GM19193 (cell line): ENCODE measurements around the gene FAM171A2.

Source experiments
- POLR2A ChIP-seq: IDR thresholded peaks from 4 replicates; pipeline ENCODE4 v1.6.1; 2011; ENCODE audit not compliant: insufficient read depth, insufficient read length; ENCODE audit errors: extremely low read depth

Gene FAM171A2

GRCh38 chr17:44345454-44346026 lies 18.1 kb downstream of the FAM171A2 start:
- TF ChIP-seq POLR2A = peak; percentile 8

- peak; percentile 96 for TF ChIP-seq POLR2A
Observed at GRCh38 chr17:44344939-44345453, 18.7 kb downstream of the FAM171A2 start, which contains the start of gene GRN. TSS of gene GRN (plus strand) at chr17:44345302. CDS start at chr17:44349165, 3,863 bp downstream.

GRCh38 chr17:44343510-44344209 lies 20.0 kb downstream of the FAM171A2 start:
- no peak for TF ChIP-seq POLR2A

GRCh38 chr17:44338702-44339101 lies 25.0 kb downstream of the FAM171A2 start:
- TF ChIP-seq POLR2A = no peak

GRCh38 chr17:44335968-44336367 lies 27.7 kb downstream of the FAM171A2 start:
- no peak for TF ChIP-seq POLR2A

- no peak for TF ChIP-seq POLR2A
Observed at GRCh38 chr17:44335564-44335963, 28.1 kb downstream of the FAM171A2 start.

- TF ChIP-seq POLR2A = no peak
Observed at GRCh38 chr17:44334727-44335126, 28.9 kb downstream of the FAM171A2 start.

GRCh38 chr17:44334315-44334714 lies 29.3 kb downstream of the FAM171A2 start:
- no peak for TF ChIP-seq POLR2A

GRCh38 chr17:44333371-44333770 lies 30.3 kb downstream of the FAM171A2 start:
- TF ChIP-seq POLR2A = no peak

- no peak for TF ChIP-seq POLR2A
Observed at GRCh38 chr17:44331249-44331760, 32.3 kb downstream of the FAM171A2 start.

GRCh38 chr17:44327715-44328449 lies 35.8 kb downstream of the FAM171A2 start:
- no peak for TF ChIP-seq POLR2A

GRCh38 chr17:44326861-44327444 lies 36.7 kb downstream of the FAM171A2 start:
- no peak for TF ChIP-seq POLR2A

- peak; percentile 85 for TF ChIP-seq POLR2A
Observed at GRCh38 chr17:44324571-44325275, 38.9 kb downstream of the FAM171A2 start, which contains the start of gene SLC25A39. TSS of gene SLC25A39 (minus strand) at chr17:44324823. CDS start at chr17:44323562, 1,261 bp downstream.

- TF ChIP-seq POLR2A = no peak
Observed at GRCh38 chr17:44324092-44324570, 39.5 kb downstream of the FAM171A2 start.
